Osteocyte (in vitro differentiated cells): Measurements from ENCODE around the gene ROBO3. TPM values are rescaled to one million over a fixed set of nuclear protein-coding genes. Genes with fewer than 3 reads are reported as not detected.

ENCODE experiments used
- DNase-seq: peaks from one replicate; pipeline ENCODE4 v3.0.0; 2021; ENCODE audit warnings: mixed read lengths; ENCODE audit not compliant: unreplicated experiment; ENCODE audit errors: extremely low spot score
- H3K27ac Mint-ChIP-seq: one replicate; pipeline ENCODE4 v1.8.0; 2021; ENCODE audit warnings: mild to moderate bottlenecking, mixed read lengths; ENCODE audit not compliant: unreplicated experiment
- H3K27me3 Mint-ChIP-seq: one replicate; pipeline ENCODE4 v1.8.0; 2021; ENCODE audit warnings: mixed read lengths; ENCODE audit not compliant: unreplicated experiment
- H3K36me3 Mint-ChIP-seq: one replicate; pipeline ENCODE4 v1.8.0; 2021; ENCODE audit warnings: mixed read lengths; ENCODE audit not compliant: unreplicated experiment
- H3K4me1 Mint-ChIP-seq: one replicate; pipeline ENCODE4 v1.8.0; 2021; ENCODE audit warnings: mixed read lengths; ENCODE audit not compliant: unreplicated experiment
- H3K4me3 Mint-ChIP-seq: one replicate; pipeline ENCODE4 v1.8.0; 2021; ENCODE audit warnings: mild to moderate bottlenecking, moderate library complexity, mixed read lengths; ENCODE audit not compliant: unreplicated experiment
- H3K9me3 Mint-ChIP-seq: one replicate; pipeline ENCODE4 v1.8.0; 2021; ENCODE audit warnings: mixed read lengths; ENCODE audit not compliant: unreplicated experiment
- CTCF ChIP-seq: fragments of 200-600 bp; sonication (generic); IDR thresholded peaks from 2 replicates; pipeline ENCODE4 v1.5.0; 2021; ENCODE audit warnings: antibody characterized with exemption, mild to moderate bottlenecking, moderate library complexity
- total RNA-seq: library from RNA; stranded (reverse); gene quantifications from 2 replicates; pipeline ENCODE4 v1.2.1, GENCODE V29; 2021

Gene ROBO3
- total RNA-seq, 1 donor from 2014 or later: 14.5 TPM

GRCh38 chr11:124875943-124876817 lies 10.9 kb downstream of the ROBO3 start:
- peak; percentile 88 for TF ChIP-seq CTCF
- Mint-ChIP-seq H3K36me3 (no peaks in the 10 kb centered on the region), H3K27me3 (peaks cover 28% of the 10 kb centered on the region), H3K4me1 (peaks cover 17% of the 10 kb centered on the region), H3K9me3 (no peaks in the 10 kb centered on the region), H3K27ac (peak overlapping the region; percentile 96), H3K4me3 (peak overlapping the region; percentile 85)
- DNase-seq: peak; percentile 96

GRCh38 chr11:124876818-124877630 lies 11.8 kb downstream of the ROBO3 start:
- no peak for TF ChIP-seq CTCF
- H3K36me3 Mint-ChIP-seq: no peaks in the 10 kb centered on the region
- H3K9me3 Mint-ChIP-seq: no peaks in the 10 kb centered on the region
- H3K4me1 Mint-ChIP-seq: peaks cover 18% of the 10 kb centered on the region
- peak overlapping the region; percentile 85 for H3K4me3 Mint-ChIP-seq
- peaks cover 20% of the 10 kb centered on the region for H3K27me3 Mint-ChIP-seq
- peak overlapping the region; percentile 96 for H3K27ac Mint-ChIP-seq
- no peak for DNase-seq

GRCh38 chr11:124877631-124877909 lies 12.3 kb downstream of the ROBO3 start:
- Mint-ChIP-seq H3K27ac (no peak overlapping the region), H3K27me3 (peaks cover 14% of the 10 kb centered on the region), H3K4me3 (peak overlapping the region; percentile 85)

GRCh38 chr11:124877910-124878758 lies 12.9 kb downstream of the ROBO3 start:
- Mint-ChIP-seq H3K27me3 (peaks cover 9% of the 10 kb centered on the region), H3K27ac (no peak overlapping the region), H3K9me3 (no peaks in the 10 kb centered on the region), H3K4me1 (peaks cover 26% of the 10 kb centered on the region), H3K36me3 (no peaks in the 10 kb centered on the region), H3K4me3 (peak overlapping the region; percentile 50)
- no peak for TF ChIP-seq CTCF
- no peak for DNase-seq

More at GRCh38 chr11:124877631-124877909, 12.3 kb downstream of the ROBO3 start:
- Mint-ChIP-seq H3K9me3 (no peaks in the 10 kb centered on the region), H3K36me3 (no peaks in the 10 kb centered on the region), H3K4me1 (peaks cover 23% of the 10 kb centered on the region)
- TF ChIP-seq CTCF: no peak
- no peak for DNase-seq
